ENCODE data around the gene VDAC2.

Gene VDAC2

DNA sequence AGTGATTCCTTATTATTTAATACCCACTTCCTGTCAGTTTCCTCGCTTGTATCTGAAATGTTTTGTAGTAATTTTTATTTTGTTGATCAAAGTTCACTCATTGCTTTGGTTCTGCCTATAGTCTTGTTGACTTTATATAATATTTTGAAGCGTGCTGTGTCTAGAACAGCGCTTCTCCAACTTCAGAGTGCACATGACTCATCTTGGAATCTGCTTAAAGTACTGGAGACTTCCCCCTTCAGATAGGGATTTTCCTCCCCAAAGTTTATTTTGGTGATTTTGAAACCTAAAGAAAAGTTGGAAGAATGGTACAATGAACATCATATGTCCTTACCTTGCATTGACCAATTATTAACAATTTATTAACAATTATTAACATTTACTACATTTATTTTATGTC is 19.4 kb downstream of the VDAC2 start (continued):
- TF ChIP-seq BACH2 (CRISPR knock-in tag; IDR thresholded peaks at IDR 0.05; ENCODE audit: borderline replicate concordance) (no peak), OSR1 (CRISPR knock-in tag; IDR thresholded peaks at IDR 0.05) (no peak)
- TF ChIP-seq, protein P1, sequence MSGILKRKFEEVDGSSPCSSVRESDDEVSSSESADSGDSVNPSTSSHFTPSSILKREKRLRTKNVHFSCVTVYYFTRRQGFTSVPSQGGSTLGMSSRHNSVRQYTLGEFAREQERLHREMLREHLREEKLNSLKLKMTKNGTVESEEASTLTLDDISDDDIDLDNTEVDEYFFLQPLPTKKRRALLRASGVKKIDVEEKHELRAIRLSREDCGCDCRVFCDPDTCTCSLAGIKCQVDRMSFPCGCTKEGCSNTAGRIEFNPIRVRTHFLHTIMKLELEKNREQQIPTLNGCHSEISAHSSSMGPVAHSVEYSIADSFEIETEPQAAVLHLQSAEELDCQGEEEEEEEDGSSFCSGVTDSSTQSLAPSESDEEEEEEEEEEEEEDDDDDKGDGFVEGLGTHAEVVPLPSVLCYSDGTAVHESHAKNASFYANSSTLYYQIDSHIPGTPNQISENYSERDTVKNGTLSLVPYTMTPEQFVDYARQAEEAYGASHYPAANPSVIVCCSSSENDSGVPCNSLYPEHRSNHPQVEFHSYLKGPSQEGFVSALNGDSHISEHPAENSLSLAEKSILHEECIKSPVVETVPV (CRISPR knock-in tag; IDR thresholded peaks at IDR 0.05): no peak

DNA sequence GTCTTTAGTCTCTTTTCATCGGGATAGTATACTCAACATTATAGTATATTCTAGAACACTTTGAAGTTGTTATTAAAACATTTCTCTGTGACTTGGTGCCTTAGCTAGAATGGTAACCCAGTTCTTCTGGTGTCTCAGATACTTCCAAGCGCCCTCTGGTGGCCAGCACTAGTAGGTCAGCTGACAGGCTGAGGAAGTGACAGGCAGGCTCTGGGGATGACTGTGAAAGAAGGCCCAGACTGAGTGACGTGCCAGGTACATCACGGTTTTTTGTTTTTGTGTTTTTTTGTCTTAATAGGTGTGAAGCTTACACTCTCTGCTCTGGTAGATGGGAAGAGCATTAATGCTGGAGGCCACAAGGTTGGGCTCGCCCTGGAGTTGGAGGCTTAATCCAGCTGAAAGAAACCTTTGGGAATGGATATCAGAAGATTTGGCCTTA is 20.0 kb downstream of the VDAC2 start:
- no peak for TF ChIP-seq ZFP3 (CRISPR knock-in tag; IDR thresholded peaks at IDR 0.05)
- TF ChIP-seq, protein P2, sequence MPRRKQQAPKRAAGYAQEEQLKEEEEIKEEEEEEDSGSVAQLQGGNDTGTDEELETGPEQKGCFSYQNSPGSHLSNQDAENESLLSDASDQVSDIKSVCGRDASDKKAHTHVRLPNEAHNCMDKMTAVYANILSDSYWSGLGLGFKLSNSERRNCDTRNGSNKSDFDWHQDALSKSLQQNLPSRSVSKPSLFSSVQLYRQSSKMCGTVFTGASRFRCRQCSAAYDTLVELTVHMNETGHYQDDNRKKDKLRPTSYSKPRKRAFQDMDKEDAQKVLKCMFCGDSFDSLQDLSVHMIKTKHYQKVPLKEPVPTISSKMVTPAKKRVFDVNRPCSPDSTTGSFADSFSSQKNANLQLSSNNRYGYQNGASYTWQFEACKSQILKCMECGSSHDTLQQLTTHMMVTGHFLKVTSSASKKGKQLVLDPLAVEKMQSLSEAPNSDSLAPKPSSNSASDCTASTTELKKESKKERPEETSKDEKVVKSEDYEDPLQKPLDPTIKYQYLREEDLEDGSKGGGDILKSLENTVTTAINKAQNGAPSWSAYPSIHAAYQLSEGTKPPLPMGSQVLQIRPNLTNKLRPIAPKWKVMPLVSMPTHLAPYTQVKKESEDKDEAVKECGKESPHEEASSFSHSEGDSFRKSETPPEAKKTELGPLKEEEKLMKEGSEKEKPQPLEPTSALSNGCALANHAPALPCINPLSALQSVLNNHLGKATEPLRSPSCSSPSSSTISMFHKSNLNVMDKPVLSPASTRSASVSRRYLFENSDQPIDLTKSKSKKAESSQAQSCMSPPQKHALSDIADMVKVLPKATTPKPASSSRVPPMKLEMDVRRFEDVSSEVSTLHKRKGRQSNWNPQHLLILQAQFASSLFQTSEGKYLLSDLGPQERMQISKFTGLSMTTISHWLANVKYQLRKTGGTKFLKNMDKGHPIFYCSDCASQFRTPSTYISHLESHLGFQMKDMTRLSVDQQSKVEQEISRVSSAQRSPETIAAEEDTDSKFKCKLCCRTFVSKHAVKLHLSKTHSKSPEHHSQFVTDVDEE (CRISPR knock-in tag; IDR thresholded peaks at IDR 0.05): no peak
- TF ChIP-seq, protein P3, sequence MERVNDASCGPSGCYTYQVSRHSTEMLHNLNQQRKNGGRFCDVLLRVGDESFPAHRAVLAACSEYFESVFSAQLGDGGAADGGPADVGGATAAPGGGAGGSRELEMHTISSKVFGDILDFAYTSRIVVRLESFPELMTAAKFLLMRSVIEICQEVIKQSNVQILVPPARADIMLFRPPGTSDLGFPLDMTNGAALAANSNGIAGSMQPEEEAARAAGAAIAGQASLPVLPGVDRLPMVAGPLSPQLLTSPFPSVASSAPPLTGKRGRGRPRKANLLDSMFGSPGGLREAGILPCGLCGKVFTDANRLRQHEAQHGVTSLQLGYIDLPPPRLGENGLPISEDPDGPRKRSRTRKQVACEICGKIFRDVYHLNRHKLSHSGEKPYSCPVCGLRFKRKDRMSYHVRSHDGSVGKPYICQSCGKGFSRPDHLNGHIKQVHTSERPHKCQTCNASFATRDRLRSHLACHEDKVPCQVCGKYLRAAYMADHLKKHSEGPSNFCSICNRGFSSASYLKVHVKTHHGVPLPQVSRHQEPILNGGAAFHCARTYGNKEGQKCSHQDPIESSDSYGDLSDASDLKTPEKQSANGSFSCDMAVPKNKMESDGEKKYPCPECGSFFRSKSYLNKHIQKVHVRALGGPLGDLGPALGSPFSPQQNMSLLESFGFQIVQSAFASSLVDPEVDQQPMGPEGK (CRISPR knock-in tag; IDR thresholded peaks at IDR 0.05; ENCODE audit: borderline replicate concordance): no peak
- TF ChIP-seq ESRRG (CRISPR knock-in tag; IDR thresholded peaks at IDR 0.05): no peak
- no peak for TF ChIP-seq ZNF8 (CRISPR knock-in tag; IDR thresholded peaks at IDR 0.05)
- TF ChIP-seq OSR1 (CRISPR knock-in tag; IDR thresholded peaks at IDR 0.05): no peak
- ATAC-seq: peak; percentile 44

DNA sequence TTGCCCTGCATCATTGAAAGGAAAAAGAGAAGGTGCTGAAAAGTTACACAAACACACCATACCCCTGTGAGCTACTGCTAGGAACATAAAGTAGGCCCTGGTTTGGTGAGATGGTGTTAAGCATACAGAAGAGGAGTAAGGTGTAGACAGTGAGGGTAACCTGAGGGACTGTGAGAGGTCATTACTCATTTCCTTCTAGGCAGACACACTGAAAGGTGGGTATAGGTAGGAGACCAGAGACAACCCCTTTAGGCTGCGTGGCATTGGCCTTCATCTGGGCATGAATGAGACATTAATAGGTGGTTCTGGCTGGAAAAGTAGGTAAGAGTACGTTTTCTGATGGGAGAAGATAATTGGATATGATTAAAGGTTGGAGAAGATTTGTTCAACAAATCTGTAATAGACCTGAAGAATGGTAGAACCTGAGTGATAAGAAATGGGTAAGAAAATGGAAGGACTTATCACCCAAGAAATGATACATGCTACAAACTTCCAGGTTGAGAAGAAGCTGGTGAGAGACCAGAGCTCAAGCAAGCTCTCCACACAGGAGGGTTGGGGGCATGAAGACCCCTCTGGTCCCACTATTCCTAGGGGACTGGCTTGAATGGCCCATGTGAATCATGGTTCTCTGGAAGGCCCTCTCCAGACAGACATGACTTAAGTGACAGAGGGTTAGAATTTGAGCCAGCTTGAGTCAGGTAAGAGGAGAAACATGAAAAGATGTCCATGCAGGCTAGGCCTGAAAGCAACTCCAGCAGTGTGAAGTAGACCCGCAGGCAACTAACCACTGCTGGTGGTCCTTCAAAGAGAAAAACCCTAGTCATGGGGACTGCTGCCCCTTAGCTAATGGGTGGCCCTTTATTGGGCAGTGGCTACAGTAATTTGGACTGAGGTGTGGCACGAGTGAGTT is 21.3 kb downstream of the VDAC2 start:
- ATAC-seq: no peak
- TF ChIP-seq TCF4 (CRISPR knock-in tag; IDR thresholded peaks at IDR 0.05; ENCODE audit: borderline replicate concordance) (no peak), ZNF565 (CRISPR knock-in tag; conservative IDR thresholded peaks at IDR 0.05; ENCODE audit: low read depth) (no peak), ESRRG (CRISPR knock-in tag; IDR thresholded peaks at IDR 0.05) (no peak), ZNF70 (CRISPR knock-in tag; IDR thresholded peaks at IDR 0.05) (no peak), ZFP30 (CRISPR knock-in tag; IDR thresholded peaks at IDR 0.05) (no peak), ZNF8 (CRISPR knock-in tag; IDR thresholded peaks at IDR 0.05) (no peak), CSDC2 (CRISPR knock-in tag; IDR thresholded peaks at IDR 0.05) (no peak)
- TF ChIP-seq, protein P1 (CRISPR knock-in tag; IDR thresholded peaks at IDR 0.05): no peak
- TF ChIP-seq, protein P3 (CRISPR knock-in tag; IDR thresholded peaks at IDR 0.05; ENCODE audit: borderline replicate concordance): no peak
- TF ChIP-seq, protein P2 (CRISPR knock-in tag; IDR thresholded peaks at IDR 0.05): no peak
- TF ChIP-seq, protein P4, sequence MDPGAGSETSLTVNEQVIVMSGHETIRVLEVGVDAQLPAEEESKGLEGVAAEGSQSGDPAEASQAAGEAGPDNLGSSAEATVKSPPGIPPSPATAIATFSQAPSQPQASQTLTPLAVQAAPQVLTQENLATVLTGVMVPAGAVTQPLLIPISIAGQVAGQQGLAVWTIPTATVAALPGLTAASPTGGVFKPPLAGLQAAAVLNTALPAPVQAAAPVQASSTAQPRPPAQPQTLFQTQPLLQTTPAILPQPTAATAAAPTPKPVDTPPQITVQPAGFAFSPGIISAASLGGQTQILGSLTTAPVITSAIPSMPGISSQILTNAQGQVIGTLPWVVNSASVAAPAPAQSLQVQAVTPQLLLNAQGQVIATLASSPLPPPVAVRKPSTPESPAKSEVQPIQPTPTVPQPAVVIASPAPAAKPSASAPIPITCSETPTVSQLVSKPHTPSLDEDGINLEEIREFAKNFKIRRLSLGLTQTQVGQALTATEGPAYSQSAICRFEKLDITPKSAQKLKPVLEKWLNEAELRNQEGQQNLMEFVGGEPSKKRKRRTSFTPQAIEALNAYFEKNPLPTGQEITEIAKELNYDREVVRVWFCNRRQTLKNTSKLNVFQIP (CRISPR knock-in tag; IDR thresholded peaks at IDR 0.05; ENCODE audit: borderline replicate concordance, low read depth): no peak
